ENCODE results near the gene MYLK3.

The MYLK3 gene

DNA sequence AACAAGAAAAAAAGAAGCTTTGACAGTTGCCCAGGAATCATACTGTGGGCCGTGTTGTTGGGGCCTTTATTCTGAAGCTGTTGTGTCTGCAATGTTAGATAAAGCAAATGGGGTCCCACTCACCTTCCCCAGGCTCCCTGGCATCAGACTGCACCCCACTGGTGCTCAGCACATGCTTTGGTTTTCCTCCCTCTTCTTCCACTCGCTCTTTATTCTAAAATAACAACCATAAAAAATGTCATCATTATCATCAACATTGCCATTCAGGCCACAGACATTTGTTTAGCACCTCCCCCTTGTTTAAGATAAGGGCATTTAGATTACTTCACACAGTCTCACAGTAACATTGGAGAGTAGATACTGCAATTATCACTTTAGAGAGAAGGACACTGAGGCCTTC lies 8.2 kb downstream of the MYLK3 start:
- ATAC-seq (no peak), DNase-seq (ENCODE audit: low spot score in 2 of 2) (no peak)
- no peaks in the 10 kb centered on the region for H3K36me3 Mint-ChIP-seq
- H3K4me1 Mint-ChIP-seq, result peaks cover 14% of the 10 kb centered on the region
- H3K4me3 Mint-ChIP-seq, result no peak overlapping the region
- H3K27ac Mint-ChIP-seq, result no peak overlapping the region
- no peaks in the 10 kb centered on the region for H3K9me3 Mint-ChIP-seq

- peaks cover 5% of the 10 kb centered on the region for H3K4me1 Mint-ChIP-seq
- no peak overlapping the region for H3K27ac Mint-ChIP-seq
- DNase-seq (ENCODE audit: low spot score in 2 of 2) (no peak), ATAC-seq (no peak)
- no peaks in the 10 kb centered on the region for H3K36me3 Mint-ChIP-seq
- H3K4me3 Mint-ChIP-seq, result no peak overlapping the region
- H3K9me3 Mint-ChIP-seq, result no peaks in the 10 kb centered on the region
Measured at GRCh38 chr16:46737621-46738214, 10.4 kb downstream of the MYLK3 start.

- H3K36me3 Mint-ChIP-seq, result no peaks in the 10 kb centered on the region
- H3K4me3 Mint-ChIP-seq, result no peak overlapping the region
- no peak for ATAC-seq
- DNase-seq (ENCODE audit: low spot score in 2 of 2), result no peak
- H3K27ac Mint-ChIP-seq, result no peak overlapping the region
- H3K4me1 Mint-ChIP-seq, result no peaks in the 10 kb centered on the region
- H3K9me3 Mint-ChIP-seq, result no peaks in the 10 kb centered on the region
Measured at GRCh38 chr16:46736695-46737094, 11.4 kb downstream of the MYLK3 start.

GRCh38 chr16:46733319-46733830 lies 14.8 kb downstream of the MYLK3 start:
- H3K4me3 Mint-ChIP-seq, result no peak overlapping the region
- H3K4me1 Mint-ChIP-seq, result no peaks in the 10 kb centered on the region
- H3K36me3 Mint-ChIP-seq, result no peaks in the 10 kb centered on the region
- ATAC-seq, result no peak
- no peak for DNase-seq (ENCODE audit: low spot score in 2 of 2)
- no peaks in the 10 kb centered on the region for H3K9me3 Mint-ChIP-seq
- no peak overlapping the region for H3K27ac Mint-ChIP-seq

DNA sequence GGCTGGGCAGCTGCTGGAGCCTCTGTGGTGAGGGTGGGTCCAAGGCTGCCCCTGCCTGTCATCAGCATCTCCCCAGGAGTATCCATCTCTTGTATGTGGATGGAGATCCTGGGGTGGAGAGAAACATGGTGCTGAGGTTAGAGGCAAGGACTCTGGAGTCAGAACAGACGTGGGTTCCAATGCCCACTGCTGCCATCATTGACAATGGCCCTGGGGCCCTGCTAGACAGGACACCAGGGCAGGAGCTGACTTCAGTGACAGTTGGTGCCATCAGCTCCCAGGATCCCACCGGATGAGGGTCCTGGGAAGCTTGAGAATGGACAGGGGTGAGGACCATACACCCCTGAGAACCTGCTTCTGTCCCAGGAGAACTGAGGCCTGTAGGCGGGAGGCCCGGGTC lies 15.6 kb downstream of the MYLK3 start:
- Mint-ChIP-seq H3K36me3 (no peaks in the 10 kb centered on the region), H3K4me3 (no peak overlapping the region), H3K4me1 (no peaks in the 10 kb centered on the region), H3K27ac (no peak overlapping the region), H3K9me3 (no peaks in the 10 kb centered on the region)
- DNase-seq (ENCODE audit: low spot score in 2 of 2), result no peak
- ATAC-seq, result no peak

DNA sequence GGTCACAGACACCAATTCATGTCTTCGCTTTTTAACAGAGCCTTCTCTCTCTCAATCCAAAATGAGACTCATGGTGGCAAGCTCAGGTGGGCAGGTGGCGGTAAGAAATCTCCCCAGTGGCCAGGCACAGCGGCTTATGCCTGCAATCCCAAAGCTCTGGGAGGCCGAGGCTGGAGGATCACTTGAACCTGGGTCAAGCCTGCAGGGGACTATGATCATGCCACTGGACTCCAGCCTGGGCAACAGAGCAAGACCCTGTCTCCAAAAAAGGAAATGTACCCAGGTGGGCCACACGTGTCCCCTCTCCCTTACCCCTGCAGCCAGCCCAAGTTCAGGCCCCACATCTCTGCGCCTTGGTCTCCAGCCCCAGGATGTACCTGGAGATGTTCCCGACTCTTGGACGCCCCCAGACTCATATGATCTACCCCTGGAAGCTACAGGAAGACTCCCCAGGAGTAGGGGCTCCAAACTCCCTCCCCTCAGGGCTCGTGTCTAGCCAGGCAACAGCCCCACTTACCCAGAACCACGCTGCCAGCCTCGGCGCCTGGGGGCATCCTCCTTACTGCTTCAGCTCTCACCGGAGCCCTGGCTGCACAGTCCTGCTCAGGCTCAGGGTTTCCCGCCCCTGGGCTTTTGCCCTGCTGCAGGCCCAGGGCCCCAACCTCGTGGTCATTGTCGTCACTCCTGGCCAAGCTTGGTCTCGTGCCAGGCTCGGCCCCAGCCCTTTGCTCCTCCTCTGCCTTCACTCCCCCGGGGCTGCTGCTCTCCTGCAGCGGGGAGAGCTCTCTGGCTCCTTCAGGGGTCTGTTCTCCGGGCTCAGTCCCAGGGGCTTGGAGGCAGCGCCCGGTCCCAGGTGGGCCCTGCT lies 16.2 kb downstream of the MYLK3 start:
- no peak overlapping the region for H3K27ac Mint-ChIP-seq
- no peaks in the 10 kb centered on the region for H3K4me1 Mint-ChIP-seq
- DNase-seq (ENCODE audit: low spot score in 2 of 2) (no peak), ATAC-seq (no peak)
- no peaks in the 10 kb centered on the region for H3K9me3 Mint-ChIP-seq
- H3K4me3 Mint-ChIP-seq, result no peak overlapping the region
- H3K36me3 Mint-ChIP-seq, result no peaks in the 10 kb centered on the region

- Mint-ChIP-seq H3K36me3 (peaks cover 6% of the 10 kb centered on the region), H3K9me3 (no peaks in the 10 kb centered on the region), H3K4me3 (no peak overlapping the region), H3K4me1 (no peaks in the 10 kb centered on the region), H3K27ac (no peak overlapping the region)
- DNase-seq (ENCODE audit: low spot score in 2 of 2) (no peak), ATAC-seq (no peak)
Measured at GRCh38 chr16:46730801-46731690, 17.1 kb downstream of the MYLK3 start.

DNA sequence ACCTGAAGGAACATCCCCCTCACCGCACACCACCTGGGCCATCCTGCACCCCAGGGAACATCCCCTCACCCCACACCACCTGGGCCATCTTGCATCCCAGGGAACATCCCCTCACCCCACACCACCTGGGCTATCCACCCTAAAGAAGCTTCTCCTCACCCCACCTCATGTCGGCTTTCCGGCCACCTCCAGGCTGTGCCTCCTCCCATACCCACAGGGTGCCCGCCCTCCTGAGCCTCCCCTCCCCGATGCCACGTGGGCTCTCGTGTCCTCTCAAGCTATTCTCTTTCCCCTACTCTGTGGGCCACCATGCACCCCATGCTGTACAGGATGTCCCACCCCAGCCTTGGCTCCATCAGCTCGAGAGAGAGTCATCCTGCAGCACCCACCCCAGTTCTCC lies 18.0 kb downstream of the MYLK3 start:
- H3K27ac Mint-ChIP-seq, result no peak overlapping the region
- DNase-seq (ENCODE audit: low spot score in 2 of 2) (no peak), ATAC-seq (no peak)
- no peaks in the 10 kb centered on the region for H3K9me3 Mint-ChIP-seq
- H3K36me3 Mint-ChIP-seq, result peaks cover 6% of the 10 kb centered on the region
- H3K4me1 Mint-ChIP-seq, result no peaks in the 10 kb centered on the region
- no peak overlapping the region for H3K4me3 Mint-ChIP-seq

GRCh38 chr16:46729326-46729995 lies 18.7 kb downstream of the MYLK3 start:
- H3K9me3 Mint-ChIP-seq, result no peaks in the 10 kb centered on the region
- H3K4me1 Mint-ChIP-seq, result no peaks in the 10 kb centered on the region
- H3K36me3 Mint-ChIP-seq, result peaks cover 6% of the 10 kb centered on the region
- H3K4me3 Mint-ChIP-seq, result no peak overlapping the region
- no peak for DNase-seq (ENCODE audit: low spot score in 2 of 2)
- ATAC-seq, result no peak
- no peak overlapping the region for H3K27ac Mint-ChIP-seq

- H3K9me3 Mint-ChIP-seq, result no peaks in the 10 kb centered on the region
- ATAC-seq (no peak), DNase-seq (ENCODE audit: low spot score in 2 of 2) (no peak)
- no peaks in the 10 kb centered on the region for H3K4me1 Mint-ChIP-seq
- peaks cover 6% of the 10 kb centered on the region for H3K36me3 Mint-ChIP-seq
- H3K4me3 Mint-ChIP-seq, result no peak overlapping the region
- no peak overlapping the region for H3K27ac Mint-ChIP-seq
Measured at GRCh38 chr16:46728806-46729205, 19.3 kb downstream of the MYLK3 start.

DNA sequence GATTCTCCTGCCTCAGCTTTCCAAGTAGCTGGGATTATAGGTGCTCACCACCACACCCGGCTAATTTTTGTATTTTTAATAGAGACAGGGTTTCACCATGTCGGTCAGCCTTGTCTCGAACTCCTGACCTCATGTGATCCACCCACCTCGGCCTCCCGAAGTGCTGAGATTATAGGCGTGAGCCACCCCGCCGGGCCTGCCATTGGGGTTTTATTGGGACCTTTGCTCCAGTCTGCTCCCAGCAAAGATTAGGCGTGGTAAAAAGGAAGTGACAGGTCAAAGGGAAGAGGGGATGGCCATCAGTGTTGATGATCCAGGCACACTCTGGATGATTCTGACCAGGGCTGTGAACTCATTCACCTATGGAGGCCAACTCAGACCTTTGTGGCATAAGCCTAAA lies 20.5 kb downstream of the MYLK3 start:
- no peak overlapping the region for H3K27ac Mint-ChIP-seq
- peaks cover 6% of the 10 kb centered on the region for H3K36me3 Mint-ChIP-seq
- no peak for DNase-seq (ENCODE audit: low spot score in 2 of 2)
- H3K9me3 Mint-ChIP-seq, result no peaks in the 10 kb centered on the region
- no peak overlapping the region for H3K4me3 Mint-ChIP-seq
- H3K4me1 Mint-ChIP-seq, result no peaks in the 10 kb centered on the region
- no peak for ATAC-seq

- DNase-seq (ENCODE audit: low spot score in 2 of 2), result no peak
- Mint-ChIP-seq H3K9me3 (no peaks in the 10 kb centered on the region), H3K27ac (no peak overlapping the region), H3K36me3 (peaks cover 6% of the 10 kb centered on the region), H3K4me3 (no peak overlapping the region), H3K4me1 (no peaks in the 10 kb centered on the region)
- no peak for ATAC-seq
Measured at GRCh38 chr16:46727184-46727583, 21.0 kb downstream of the MYLK3 start.

DNA sequence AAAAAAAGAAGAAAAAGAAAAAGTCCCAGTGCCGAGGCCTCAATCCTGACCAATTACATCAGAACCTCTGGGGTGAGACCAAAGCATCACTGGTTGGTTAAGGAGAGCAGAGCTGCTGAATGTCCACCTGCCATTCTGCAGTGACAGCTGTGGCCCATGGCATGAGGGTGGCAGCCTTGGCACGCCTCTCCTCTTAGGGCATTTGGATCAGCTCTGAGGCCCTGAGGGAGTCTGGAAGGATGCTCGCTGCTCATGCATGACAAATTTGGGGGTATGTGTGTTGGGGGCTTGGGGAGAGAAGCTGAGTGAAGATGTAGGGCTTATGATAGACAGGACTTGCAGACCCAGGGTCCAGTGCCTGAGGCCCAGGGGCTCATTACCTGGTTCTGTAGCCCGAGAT lies 26.3 kb downstream of the MYLK3 start:
- DNase-seq (ENCODE audit: low spot score in 2 of 2), result no peak
- no peaks in the 10 kb centered on the region for H3K4me1 Mint-ChIP-seq
- H3K9me3 Mint-ChIP-seq, result no peaks in the 10 kb centered on the region
- H3K36me3 Mint-ChIP-seq, result peaks cover 6% of the 10 kb centered on the region
- H3K27ac Mint-ChIP-seq, result no peak overlapping the region
- no peak for ATAC-seq
- no peak overlapping the region for H3K4me3 Mint-ChIP-seq

GRCh38 chr16:46720619-46721018 lies 27.5 kb downstream of the MYLK3 start:
- no peak for ATAC-seq
- no peak overlapping the region for H3K27ac Mint-ChIP-seq
- no peaks in the 10 kb centered on the region for H3K36me3 Mint-ChIP-seq
- no peaks in the 10 kb centered on the region for H3K9me3 Mint-ChIP-seq
- no peak overlapping the region for H3K4me3 Mint-ChIP-seq
- H3K4me1 Mint-ChIP-seq, result no peaks in the 10 kb centered on the region
- no peak for DNase-seq (ENCODE audit: low spot score in 2 of 2)

- Mint-ChIP-seq H3K4me1 (no peaks in the 10 kb centered on the region), H3K36me3 (no peaks in the 10 kb centered on the region), H3K4me3 (no peak overlapping the region), H3K9me3 (no peaks in the 10 kb centered on the region), H3K27ac (no peak overlapping the region)
- ATAC-seq (no peak), DNase-seq (ENCODE audit: low spot score in 2 of 2) (no peak)
Measured at GRCh38 chr16:46719528-46719927, 28.6 kb downstream of the MYLK3 start.

All from stimulated activated effector memory CD8-positive, alpha-beta T cell treated with anti-CD3 and anti-CD28 coated beads, Interleukin-12 subunit alpha, Interleukin-12 subunit beta, amount 100 ng/mL, for 72 hours (primary cell).